Sigmoid colon (tissue), 3 donors: ENCODE results near the gene DIP2C.
"Not testable (repeated sequence)": the region's sequence is repeated elsewhere in the genome, so short reads cannot be mapped to it uniquely, and the experiment has no call there.

Experiments
- POLR2A ChIP-seq, 2 donors: fragments of 450-650 bp; IDR thresholded peaks; one replicate each; pipeline ENCODE4 v1.6.1; 2016; ENCODE audit warnings: antibody characterized with exemption in 2 of 2, mild to moderate bottlenecking in 2 of 2, moderate library complexity in 2 of 2
- TF ChIP-seq, protein P1 (sequence below), 4 experiments: fragments of 450-650 bp in 3 of 4; fragments of 200-600 bp in 1 of 4; IDR thresholded peaks; one replicate each; pipeline ENCODE4 v1.5.1; 2016 to 2019; ENCODE audit warnings: antibody characterized with exemption in 4 of 4, mild to moderate bottlenecking in 3 of 4, moderate library complexity in 2 of 4

DNA sequence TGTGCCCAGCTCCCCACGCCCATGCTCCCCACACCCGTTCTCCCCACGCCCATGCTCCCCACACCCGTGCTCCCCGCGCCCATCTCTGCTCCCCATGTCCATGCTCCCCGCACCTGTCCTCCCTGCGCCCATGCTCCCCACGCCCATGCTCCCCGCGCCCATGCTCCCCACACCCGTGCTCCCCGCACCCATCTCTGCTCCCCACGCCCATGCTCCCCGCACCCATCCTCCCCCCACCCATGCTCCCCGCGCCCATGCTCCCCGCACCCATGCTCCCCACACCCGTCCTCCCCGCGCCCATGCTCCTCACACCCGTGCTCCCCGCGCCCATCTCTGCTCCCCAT is 10.8 kb downstream of the DIP2C start:
- TF ChIP-seq, protein P1, sequence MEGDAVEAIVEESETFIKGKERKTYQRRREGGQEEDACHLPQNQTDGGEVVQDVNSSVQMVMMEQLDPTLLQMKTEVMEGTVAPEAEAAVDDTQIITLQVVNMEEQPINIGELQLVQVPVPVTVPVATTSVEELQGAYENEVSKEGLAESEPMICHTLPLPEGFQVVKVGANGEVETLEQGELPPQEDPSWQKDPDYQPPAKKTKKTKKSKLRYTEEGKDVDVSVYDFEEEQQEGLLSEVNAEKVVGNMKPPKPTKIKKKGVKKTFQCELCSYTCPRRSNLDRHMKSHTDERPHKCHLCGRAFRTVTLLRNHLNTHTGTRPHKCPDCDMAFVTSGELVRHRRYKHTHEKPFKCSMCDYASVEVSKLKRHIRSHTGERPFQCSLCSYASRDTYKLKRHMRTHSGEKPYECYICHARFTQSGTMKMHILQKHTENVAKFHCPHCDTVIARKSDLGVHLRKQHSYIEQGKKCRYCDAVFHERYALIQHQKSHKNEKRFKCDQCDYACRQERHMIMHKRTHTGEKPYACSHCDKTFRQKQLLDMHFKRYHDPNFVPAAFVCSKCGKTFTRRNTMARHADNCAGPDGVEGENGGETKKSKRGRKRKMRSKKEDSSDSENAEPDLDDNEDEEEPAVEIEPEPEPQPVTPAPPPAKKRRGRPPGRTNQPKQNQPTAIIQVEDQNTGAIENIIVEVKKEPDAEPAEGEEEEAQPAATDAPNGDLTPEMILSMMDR (IDR thresholded peaks at IDR 0.05): not testable (repeated sequence)
- TF ChIP-seq POLR2A (IDR thresholded peaks at IDR 0.05): not testable (repeated sequence)
